Measurements from ENCODE around the gene RPL38.

GRCh38 chr17:74180336-74180735 lies 23.1 kb upstream of the RPL38 start:
- TF ChIP-seq CTCF (IDR thresholded peaks at IDR 0.05; ENCODE audit: insufficient read depth, low read depth, low read length): no peak
- TF ChIP-seq EZH2 (IDR thresholded peaks at IDR 0.05; ENCODE audit: insufficient read depth, low read length): no peak
